ENCODE results near the gene PHAX. TPM values are rescaled to one million over a fixed set of nuclear protein-coding genes. Genes with fewer than 3 reads are reported as not detected.
A peak's percentile ranks its signal among the peaks of the same experiment; 100 is the strongest.
"Not testable (repeated sequence)": the region's sequence is repeated elsewhere in the genome, so short reads cannot be mapped to it uniquely, and the experiment has no call there.

PHAX gene, protein sequence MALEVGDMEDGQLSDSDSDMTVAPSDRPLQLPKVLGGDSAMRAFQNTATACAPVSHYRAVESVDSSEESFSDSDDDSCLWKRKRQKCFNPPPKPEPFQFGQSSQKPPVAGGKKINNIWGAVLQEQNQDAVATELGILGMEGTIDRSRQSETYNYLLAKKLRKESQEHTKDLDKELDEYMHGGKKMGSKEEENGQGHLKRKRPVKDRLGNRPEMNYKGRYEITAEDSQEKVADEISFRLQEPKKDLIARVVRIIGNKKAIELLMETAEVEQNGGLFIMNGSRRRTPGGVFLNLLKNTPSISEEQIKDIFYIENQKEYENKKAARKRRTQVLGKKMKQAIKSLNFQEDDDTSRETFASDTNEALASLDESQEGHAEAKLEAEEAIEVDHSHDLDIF
- total RNA-seq (2022), result 60.2 and 63.6 TPM in 2 replicates
- percentile 86 among the genes with signal in this experiment for Bru-seq, nascent RNA
- percentile 82 among the genes with signal in this experiment for BruChase-seq, experiment 1, labeled RNA remaining after a 6-hour chase
- percentile 91 among the genes with signal in this experiment for BruChase-seq, experiment 2, labeled RNA remaining after a 2-hour chase
- long read RNA-seq, full-length matches to known transcripts, result 54 of 64 reads
- long read RNA-seq, partial matches to known transcripts, result 3 of 64 reads
- long read RNA-seq, other reads (novel, unspliced or antisense), result 7 of 64 reads

DNA sequence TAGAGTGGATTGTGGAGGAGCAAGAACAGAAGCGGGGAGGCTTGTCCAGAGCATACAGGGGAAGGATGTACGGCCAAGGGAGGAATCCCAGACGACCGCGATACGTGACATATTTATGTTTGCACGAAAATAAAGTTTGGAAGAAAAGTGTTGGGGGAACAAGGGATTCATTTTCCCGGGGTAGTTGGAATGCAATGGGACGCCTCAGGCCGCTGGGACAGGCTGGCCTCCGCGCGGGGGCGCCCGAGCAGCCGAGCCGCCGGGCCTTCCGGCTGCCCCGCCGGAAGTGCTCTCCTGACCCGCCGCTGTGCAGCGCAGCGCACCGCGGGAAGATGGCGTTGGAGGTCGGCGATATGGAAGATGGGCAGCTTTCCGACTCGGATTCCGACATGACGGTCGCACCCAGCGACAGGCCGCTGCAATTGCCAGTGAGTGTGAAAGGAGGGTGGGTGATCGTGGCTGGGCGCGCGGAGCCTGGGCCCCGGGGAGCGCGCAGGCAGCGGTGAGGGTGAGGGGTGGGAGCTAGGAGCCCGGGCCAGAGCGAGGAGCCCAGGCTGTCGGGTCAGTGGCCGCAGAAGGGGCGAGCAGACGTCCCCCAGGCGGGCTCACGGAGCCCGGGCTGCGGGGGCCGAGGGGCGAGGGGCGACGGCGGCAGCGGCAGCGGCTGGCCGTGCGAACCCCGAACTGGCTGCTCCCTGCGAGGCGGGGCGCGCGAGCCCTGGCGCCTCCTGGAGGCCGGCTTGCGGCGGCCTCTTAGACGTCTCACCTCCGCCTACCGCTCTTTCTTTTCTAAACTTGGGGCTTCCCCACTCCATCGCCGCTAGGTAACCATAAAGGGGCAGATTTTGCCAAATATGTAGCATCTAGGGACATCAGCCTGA lies at the start of gene PHAX:
Gene PHAX (plus strand): TSS at position 317 of the 881 bp plus-strand sequence. CDS start 16 bp downstream, at position 333.
- TF ChIP-seq, protein P1, sequence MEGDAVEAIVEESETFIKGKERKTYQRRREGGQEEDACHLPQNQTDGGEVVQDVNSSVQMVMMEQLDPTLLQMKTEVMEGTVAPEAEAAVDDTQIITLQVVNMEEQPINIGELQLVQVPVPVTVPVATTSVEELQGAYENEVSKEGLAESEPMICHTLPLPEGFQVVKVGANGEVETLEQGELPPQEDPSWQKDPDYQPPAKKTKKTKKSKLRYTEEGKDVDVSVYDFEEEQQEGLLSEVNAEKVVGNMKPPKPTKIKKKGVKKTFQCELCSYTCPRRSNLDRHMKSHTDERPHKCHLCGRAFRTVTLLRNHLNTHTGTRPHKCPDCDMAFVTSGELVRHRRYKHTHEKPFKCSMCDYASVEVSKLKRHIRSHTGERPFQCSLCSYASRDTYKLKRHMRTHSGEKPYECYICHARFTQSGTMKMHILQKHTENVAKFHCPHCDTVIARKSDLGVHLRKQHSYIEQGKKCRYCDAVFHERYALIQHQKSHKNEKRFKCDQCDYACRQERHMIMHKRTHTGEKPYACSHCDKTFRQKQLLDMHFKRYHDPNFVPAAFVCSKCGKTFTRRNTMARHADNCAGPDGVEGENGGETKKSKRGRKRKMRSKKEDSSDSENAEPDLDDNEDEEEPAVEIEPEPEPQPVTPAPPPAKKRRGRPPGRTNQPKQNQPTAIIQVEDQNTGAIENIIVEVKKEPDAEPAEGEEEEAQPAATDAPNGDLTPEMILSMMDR (IDR thresholded peaks at IDR 0.05; ENCODE audit: unreplicated experiment), result peak; percentile 89
- peaks cover 25% of the 10 kb centered on the region for H3K4me1 Mint-ChIP-seq (ENCODE audit: low read depth, unreplicated experiment)
- peak; percentile 94 for DNase-seq
- CTCF ChIA-PET, result interaction anchor here (0.6 to 1.1 kb wide), 3 partner anchors 177 to 248 kb away, joined by 4 to 5 read pairs (median 4); no protein-coding TSS in a partner anchor
- H3K27me3 Mint-ChIP-seq (ENCODE audit: unreplicated experiment), result no peaks in the 10 kb centered on the region
- H3K9me3 Mint-ChIP-seq (ENCODE audit: low read depth, unreplicated experiment), result no peaks in the 10 kb centered on the region
- H3K36me3 Mint-ChIP-seq (ENCODE audit: insufficient read depth, unreplicated experiment), result peaks cover 52% of the 10 kb centered on the region
- intact Hi-C loops (cut with micrococcal nuclease; ENCODE audit: unreplicated experiment), result loop anchor here (5.0 kb wide), 1 partner anchor 249 kb away; no protein-coding TSS in a partner anchor
- H3K4me3 Mint-ChIP-seq (ENCODE audit: low read depth, unreplicated experiment), result peak within 1 kb of the TSS; percentile 80
- H3K27ac Mint-ChIP-seq (ENCODE audit: unreplicated experiment), result peak within 1 kb of the TSS; percentile 45
- BruUV-seq (replicated peaks), result no TSS peak

DNA sequence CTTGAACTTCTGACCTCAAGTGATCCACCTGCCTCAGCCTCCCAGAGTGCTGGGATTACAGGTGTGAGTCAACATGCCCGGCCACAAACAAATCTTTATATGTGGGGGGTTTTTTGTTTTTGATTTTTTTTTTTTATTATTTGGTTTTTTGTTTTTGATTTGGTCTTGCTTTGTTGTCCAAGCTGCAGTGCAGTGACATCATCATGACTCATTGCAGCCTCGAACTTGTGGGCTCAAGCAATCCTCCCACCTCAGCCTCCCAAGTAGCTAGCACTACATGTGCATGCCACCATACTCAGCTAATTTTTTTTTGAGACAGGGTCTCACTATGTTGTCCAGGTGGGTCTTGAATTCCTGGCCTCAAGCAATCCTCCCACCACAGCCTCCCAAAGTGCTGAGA lies 48.1 kb upstream of the PHAX start:
- no TSS peak for BruUV-seq (replicated peaks)
- H3K9me3 Mint-ChIP-seq (ENCODE audit: low read depth, unreplicated experiment), result no peaks in the 10 kb centered on the region
- H3K27ac Mint-ChIP-seq (ENCODE audit: unreplicated experiment), result no peak overlapping the region
- CTCF ChIA-PET, result no interaction called here
- no peak for DNase-seq
- no peaks in the 10 kb centered on the region for H3K4me1 Mint-ChIP-seq (ENCODE audit: low read depth, unreplicated experiment)
- intact Hi-C loops (cut with micrococcal nuclease; ENCODE audit: unreplicated experiment), result no loop called here
- TF ChIP-seq, protein P1 (IDR thresholded peaks at IDR 0.05; ENCODE audit: unreplicated experiment), result no peak
- H3K36me3 Mint-ChIP-seq (ENCODE audit: insufficient read depth, unreplicated experiment), result peaks cover 42% of the 10 kb centered on the region
- no peaks in the 10 kb centered on the region for H3K27me3 Mint-ChIP-seq (ENCODE audit: unreplicated experiment)
- no peak overlapping the region for H3K4me3 Mint-ChIP-seq (ENCODE audit: low read depth, unreplicated experiment)

DNA sequence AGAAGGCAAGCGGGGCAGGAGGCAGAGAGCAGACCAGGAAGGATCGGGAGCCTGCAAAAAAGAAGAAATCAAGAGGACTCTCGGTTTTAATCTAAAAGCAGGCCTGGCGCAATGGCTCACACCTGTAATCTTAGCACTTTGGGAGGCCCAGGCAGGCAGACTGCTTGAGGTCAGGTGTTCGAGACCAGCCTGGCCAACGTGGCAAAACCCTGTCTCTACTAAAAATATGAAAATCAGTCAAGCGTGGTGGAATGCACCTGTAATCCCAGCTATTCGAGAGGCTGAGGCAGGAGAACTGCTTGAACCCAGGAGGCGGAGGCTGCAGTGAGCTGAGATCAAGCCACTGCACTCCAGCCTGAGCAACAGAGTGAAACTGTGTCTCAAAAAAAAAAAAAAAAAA lies 45.6 kb upstream of the PHAX start:
- BruUV-seq (replicated peaks); H3K9me3 Mint-ChIP-seq (ENCODE audit: low read depth, unreplicated experiment); DNase-seq; CTCF ChIA-PET; H3K27me3 Mint-ChIP-seq (ENCODE audit: unreplicated experiment); H3K4me3 Mint-ChIP-seq (ENCODE audit: low read depth, unreplicated experiment); H3K4me1 Mint-ChIP-seq (ENCODE audit: low read depth, unreplicated experiment); intact Hi-C loops (cut with micrococcal nuclease; ENCODE audit: unreplicated experiment); H3K27ac Mint-ChIP-seq (ENCODE audit: unreplicated experiment): not testable (repeated sequence)
- peaks cover 45% of the 10 kb centered on the region for H3K36me3 Mint-ChIP-seq (ENCODE audit: insufficient read depth, unreplicated experiment)

DNA sequence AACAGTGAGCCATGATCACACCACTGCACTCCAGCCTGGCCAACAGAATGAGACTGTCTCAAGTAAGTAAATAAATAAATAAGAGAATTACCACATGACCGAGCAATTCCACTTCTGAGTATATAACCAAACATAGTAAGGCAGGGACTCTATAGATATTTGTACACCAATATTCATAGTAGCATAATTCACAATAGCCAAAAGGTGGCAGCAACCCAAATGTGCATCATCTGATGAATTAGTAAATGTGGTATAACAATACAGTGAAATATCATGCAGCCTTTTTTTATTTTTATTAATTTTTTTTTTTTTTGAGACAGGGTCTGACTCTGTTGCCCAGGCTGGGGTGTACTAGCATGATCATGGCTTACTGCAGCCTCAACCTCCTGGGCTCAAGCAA lies 38.8 kb upstream of the PHAX start:
- CTCF ChIA-PET, result no interaction called here

More for the DNA sequence above, 38.8 kb upstream of the PHAX start:
- H3K4me3 Mint-ChIP-seq (ENCODE audit: low read depth, unreplicated experiment), result no peak overlapping the region
- DNase-seq, result no peak
- no peak overlapping the region for H3K27ac Mint-ChIP-seq (ENCODE audit: unreplicated experiment)
- H3K27me3 Mint-ChIP-seq (ENCODE audit: unreplicated experiment), result no peaks in the 10 kb centered on the region
- H3K4me1 Mint-ChIP-seq (ENCODE audit: low read depth, unreplicated experiment), result no peaks in the 10 kb centered on the region
- peaks cover 20% of the 10 kb centered on the region for H3K36me3 Mint-ChIP-seq (ENCODE audit: insufficient read depth, unreplicated experiment)
- TF ChIP-seq, protein P1 (IDR thresholded peaks at IDR 0.05; ENCODE audit: unreplicated experiment), result no peak
- no peaks in the 10 kb centered on the region for H3K9me3 Mint-ChIP-seq (ENCODE audit: low read depth, unreplicated experiment)
- BruUV-seq (replicated peaks), result no TSS peak
- intact Hi-C loops (cut with micrococcal nuclease; ENCODE audit: unreplicated experiment), result no loop called here
